ENCODE measurements around the gene PON2.

The PON2 gene

GRCh38 chr7:95432606-95433005 lies 2.2 kb downstream of the PON2 start:
- TF ChIP-seq GABPA (IDR thresholded peaks at IDR 0.05; ENCODE audit: low read depth) = no peak
- no peak for TF ChIP-seq REST (IDR thresholded peaks at IDR 0.05; ENCODE audit: insufficient replicate concordance, low read depth)
- TF ChIP-seq SPI1 (IDR thresholded peaks at IDR 0.05; ENCODE audit: borderline replicate concordance, low read depth) = no peak
- no peak for TF ChIP-seq POLR2AphosphoS5 (IDR thresholded peaks at IDR 0.05; ENCODE audit: low read depth)
- no peak for TF ChIP-seq CTCF (IDR thresholded peaks at IDR 0.05; ENCODE audit: insufficient read depth, low read length)
- no peak overlapping the region for H3K4me3 ChIP-seq (replicated peaks; ENCODE audit: insufficient read depth, low read length)
- H3K27me3 ChIP-seq (ENCODE audit: insufficient read depth, poor library complexity, severe bottlenecking) = no peaks in the 10 kb centered on the region
- H3K27ac ChIP-seq (replicated peaks) = no peak overlapping the region
- no peak for DNase-seq (ENCODE audit: low read depth in 1 of 2, low spot score in 1 of 2)

GRCh38 chr7:95430864-95431263 lies 4.0 kb downstream of the PON2 start:
- Histone ChIP-seq H3K27me3 (ENCODE audit: insufficient read depth, poor library complexity, severe bottlenecking) (no peaks in the 10 kb centered on the region), H3K4me3 (replicated peaks; ENCODE audit: insufficient read depth, low read length) (no peak overlapping the region), H3K27ac (replicated peaks) (no peak overlapping the region)
- TF ChIP-seq CTCF (IDR thresholded peaks at IDR 0.05; ENCODE audit: insufficient read depth, low read length) (no peak), REST (IDR thresholded peaks at IDR 0.05; ENCODE audit: insufficient replicate concordance, low read depth) (no peak), SPI1 (IDR thresholded peaks at IDR 0.05; ENCODE audit: borderline replicate concordance, low read depth) (no peak), GABPA (IDR thresholded peaks at IDR 0.05; ENCODE audit: low read depth) (no peak), POLR2AphosphoS5 (IDR thresholded peaks at IDR 0.05; ENCODE audit: low read depth) (no peak)
- DNase-seq (ENCODE audit: low read depth in 1 of 2, low spot score in 1 of 2) = no peak

- Histone ChIP-seq H3K4me3 (replicated peaks; ENCODE audit: insufficient read depth, low read length) (no peak overlapping the region), H3K27ac (replicated peaks) (no peak overlapping the region), H3K27me3 (ENCODE audit: insufficient read depth, poor library complexity, severe bottlenecking) (no peaks in the 10 kb centered on the region)
- no peak for DNase-seq (ENCODE audit: low read depth in 1 of 2, low spot score in 1 of 2)
- no peak for TF ChIP-seq GABPA (IDR thresholded peaks at IDR 0.05; ENCODE audit: low read depth)
- no peak for TF ChIP-seq SPI1 (IDR thresholded peaks at IDR 0.05; ENCODE audit: borderline replicate concordance, low read depth)
- TF ChIP-seq CTCF (IDR thresholded peaks at IDR 0.05; ENCODE audit: insufficient read depth, low read length) = no peak
- no peak for TF ChIP-seq REST (IDR thresholded peaks at IDR 0.05; ENCODE audit: insufficient replicate concordance, low read depth)
- TF ChIP-seq POLR2AphosphoS5 (IDR thresholded peaks at IDR 0.05; ENCODE audit: low read depth) = no peak
Measured at GRCh38 chr7:95429241-95429990, 5.4 kb downstream of the PON2 start.
